ENCODE results near the gene TMEM14B. TPM values are rescaled to one million over a fixed set of nuclear protein-coding genes. Genes with fewer than 3 reads are reported as not detected.

Gene TMEM14B
- total RNA-seq, 1 experiment from 2014 or later: 82.9 TPM

- no peak for TF ChIP-seq CREB1 (CRISPR knock-in tag; IDR thresholded peaks at IDR 0.05)
- TF ChIP-seq ZBTB21 (CRISPR knock-in tag; IDR thresholded peaks at IDR 0.05; ENCODE audit: borderline replicate concordance): no peak
- TF ChIP-seq ZSCAN18 (CRISPR knock-in tag; IDR thresholded peaks at IDR 0.05): no peak
- TF ChIP-seq GABPB1 (CRISPR knock-in tag; IDR thresholded peaks at IDR 0.05): no peak
- TF ChIP-seq ERG (CRISPR knock-in tag; IDR thresholded peaks at IDR 0.05): no peak
- no peak for TF ChIP-seq IRF1 (CRISPR knock-in tag; IDR thresholded peaks at IDR 0.05)
- TF ChIP-seq ZNF232 (CRISPR knock-in tag; IDR thresholded peaks at IDR 0.05): no peak
These were observed 30.6 kb downstream of the TMEM14B start (continued) for GRCh38 chr6:10778230-10778629.

- DNase-seq (ENCODE audit: low spot score) (no peak), ATAC-seq (no peak)
- H3K27me3 Mint-ChIP-seq (ENCODE audit: low read depth): no peaks in the 10 kb centered on the region
- no peaks in the 10 kb centered on the region for H3K9me3 Mint-ChIP-seq
- POLR2A ChIA-PET: no interaction called here
- no peaks in the 10 kb centered on the region for H3K4me1 Mint-ChIP-seq
- CTCF ChIA-PET: interaction anchor here (0.9 kb wide), 1 partner anchor 107 kb away, joined by 3 read pairs; the partner anchor contains the start of gene SYCP2L
- no peak overlapping the region for H3K4me3 Mint-ChIP-seq
- TF ChIP-seq ZBTB43 (CRISPR knock-in tag; IDR thresholded peaks at IDR 0.05): no peak
- no peak for TF ChIP-seq ZNF512 (CRISPR knock-in tag; IDR thresholded peaks at IDR 0.05; ENCODE audit: borderline replicate concordance)
- TF ChIP-seq NFE2L1 (CRISPR knock-in tag; IDR thresholded peaks at IDR 0.05): no peak
- no peak for TF ChIP-seq ZNF396 (CRISPR knock-in tag; IDR thresholded peaks at IDR 0.05; ENCODE audit: borderline replicate concordance)
- no peak for TF ChIP-seq SP1 (CRISPR knock-in tag; conservative IDR thresholded peaks at IDR 0.05)
- no peak for TF ChIP-seq OVOL2 (CRISPR knock-in tag; IDR thresholded peaks at IDR 0.05; ENCODE audit: borderline replicate concordance)
- TF ChIP-seq CDX4 (CRISPR knock-in tag; IDR thresholded peaks at IDR 0.05; ENCODE audit: borderline replicate concordance): no peak
- no peak for TF ChIP-seq STAT6 (CRISPR knock-in tag; conservative IDR thresholded peaks at IDR 0.05; ENCODE audit: low read depth)
- no peak for TF ChIP-seq ATF3 (CRISPR knock-in tag; conservative IDR thresholded peaks at IDR 0.05)
- TF ChIP-seq FOXP1 (CRISPR knock-in tag; IDR thresholded peaks at IDR 0.05; ENCODE audit: borderline replicate concordance): no peak
- no peak for TF ChIP-seq ZNF232 (CRISPR knock-in tag; IDR thresholded peaks at IDR 0.05)
- TF ChIP-seq ZSCAN18 (CRISPR knock-in tag; IDR thresholded peaks at IDR 0.05): no peak
- TF ChIP-seq GRHL2 (CRISPR knock-in tag; IDR thresholded peaks at IDR 0.05; ENCODE audit: insufficient replicate concordance, severe bottlenecking): no peak
- H3K27ac Mint-ChIP-seq: no peak overlapping the region
- peaks cover 33% of the 10 kb centered on the region for H3K36me3 Mint-ChIP-seq
These were observed 31.5 kb downstream of the TMEM14B start for GRCh38 chr6:10779076-10779475.
